ENCODE data around the gene RBKS.
"Not testable (repeated sequence)": the region's sequence is repeated elsewhere in the genome, so short reads cannot be mapped to it uniquely, and the experiment has no call there.

RBKS gene

GRCh38 chr2:27869763-27870162 lies 20.4 kb downstream of the RBKS start:
- DNase-seq, result no peak
- Histone ChIP-seq H3K79me2 (ENCODE audit: control insufficient read depth, insufficient read depth, low read length, poor library complexity) (no peaks in the 10 kb centered on the region), H4K12ac (ENCODE audit: low read depth, low read length) (no peak overlapping the region), H2BK12ac (ENCODE audit: low read length) (no peak overlapping the region), H3K18ac (ENCODE audit: low read length) (no peak overlapping the region), H2AFZ (ENCODE audit: insufficient read depth, low read length, poor library complexity) (no peak overlapping the region), H3K9me3 (ENCODE audit: insufficient read depth, low read depth, low read length) (no peaks in the 10 kb centered on the region), H4K8ac (ENCODE audit: low read depth, low read length) (no peak overlapping the region), H3K4me3 (ENCODE audit: low read depth, low read length) (no peak overlapping the region), H2BK5ac (ENCODE audit: low read depth, low read length, poor library complexity) (no peak overlapping the region), H3K9ac (ENCODE audit: low read length) (no peak overlapping the region), H2BK120ac (ENCODE audit: insufficient read depth, low read length, poor library complexity) (no peak overlapping the region), H3K23ac (ENCODE audit: low read length) (no peak overlapping the region), H3K4me2 (ENCODE audit: low read length) (no peak overlapping the region), H4K91ac (ENCODE audit: low read depth, low read length) (no peak overlapping the region), H2AK5ac (ENCODE audit: low read length) (no peak overlapping the region), H3K36me3 (ENCODE audit: control insufficient read depth in 1 of 2, insufficient read depth in 2 of 2, low read length in 2 of 2) (no peaks in the 10 kb centered on the region), H3K27ac (ENCODE audit: low read depth, low read length) (no peak overlapping the region), H3K14ac (ENCODE audit: low read length) (no peak overlapping the region), H3K79me1 (ENCODE audit: low read length) (no peaks in the 10 kb centered on the region), H3K27me3 (ENCODE audit: insufficient read depth, low read length) (no peaks in the 10 kb centered on the region), H3K4ac (ENCODE audit: low read depth, low read length) (no peak overlapping the region), H3K4me1 (ENCODE audit: control insufficient read depth in 1 of 2, insufficient read depth in 2 of 2, low read length in 2 of 2) (no peaks in the 10 kb centered on the region)
- WGBS (ENCODE audit: extremely low coverage, insufficient coverage, insufficient read length), result no CpG with 5 or more reads among the region's 6 CpGs

- Histone ChIP-seq H3K9ac (ENCODE audit: low read length) (no peak overlapping the region), H3K18ac (ENCODE audit: low read length) (no peak overlapping the region), H2BK12ac (ENCODE audit: low read length) (no peak overlapping the region), H3K4ac (ENCODE audit: low read depth, low read length) (no peak overlapping the region), H4K12ac (ENCODE audit: low read depth, low read length) (no peak overlapping the region), H3K27me3 (ENCODE audit: insufficient read depth, low read length) (no peaks in the 10 kb centered on the region), H2AK5ac (ENCODE audit: low read length) (no peak overlapping the region), H3K79me1 (ENCODE audit: low read length) (no peaks in the 10 kb centered on the region), H3K27ac (ENCODE audit: low read depth, low read length) (no peak overlapping the region), H3K4me3 (ENCODE audit: low read depth, low read length) (no peak overlapping the region), H4K91ac (ENCODE audit: low read depth, low read length) (no peak overlapping the region), H3K9me3 (ENCODE audit: insufficient read depth, low read depth, low read length) (no peaks in the 10 kb centered on the region), H3K4me2 (ENCODE audit: low read length) (no peak overlapping the region), H3K4me1 (ENCODE audit: control insufficient read depth in 1 of 2, insufficient read depth in 2 of 2, low read length in 2 of 2) (no peaks in the 10 kb centered on the region), H2AFZ (ENCODE audit: insufficient read depth, low read length, poor library complexity) (no peak overlapping the region), H3K79me2 (ENCODE audit: control insufficient read depth, insufficient read depth, low read length, poor library complexity) (no peaks in the 10 kb centered on the region), H3K14ac (ENCODE audit: low read length) (no peak overlapping the region), H4K8ac (ENCODE audit: low read depth, low read length) (no peak overlapping the region), H3K36me3 (ENCODE audit: control insufficient read depth in 1 of 2, insufficient read depth in 2 of 2, low read length in 2 of 2) (no peaks in the 10 kb centered on the region), H3K23ac (ENCODE audit: low read length) (no peak overlapping the region), H2BK120ac (ENCODE audit: insufficient read depth, low read length, poor library complexity) (no peak overlapping the region), H2BK5ac (ENCODE audit: low read depth, low read length, poor library complexity) (no peak overlapping the region)
- no CpG with 5 or more reads among the region's 1 CpG for WGBS (ENCODE audit: extremely low coverage, insufficient coverage, insufficient read length)
- no peak for DNase-seq
Measured at GRCh38 chr2:27866237-27866636, 23.9 kb downstream of the RBKS start.

- H3K79me1 ChIP-seq (ENCODE audit: low read length); H3K4me1 ChIP-seq (ENCODE audit: control insufficient read depth in 1 of 2, insufficient read depth in 2 of 2, low read length in 2 of 2); H3K27ac ChIP-seq (ENCODE audit: low read depth, low read length); H2AFZ ChIP-seq (ENCODE audit: insufficient read depth, low read length, poor library complexity); H4K91ac ChIP-seq (ENCODE audit: low read depth, low read length); H2BK12ac ChIP-seq (ENCODE audit: low read length); H3K4me2 ChIP-seq (ENCODE audit: low read length); H4K12ac ChIP-seq (ENCODE audit: low read depth, low read length); DNase-seq; H3K27me3 ChIP-seq (ENCODE audit: insufficient read depth, low read length); H3K9me3 ChIP-seq (ENCODE audit: insufficient read depth, low read depth, low read length); H3K23ac ChIP-seq (ENCODE audit: low read length); H3K79me2 ChIP-seq (ENCODE audit: control insufficient read depth, insufficient read depth, low read length, poor library complexity); H3K9ac ChIP-seq (ENCODE audit: low read length); H2BK120ac ChIP-seq (ENCODE audit: insufficient read depth, low read length, poor library complexity); H2BK5ac ChIP-seq (ENCODE audit: low read depth, low read length, poor library complexity); H3K4ac ChIP-seq (ENCODE audit: low read depth, low read length); H3K36me3 ChIP-seq (ENCODE audit: control insufficient read depth in 1 of 2, insufficient read depth in 2 of 2, low read length in 2 of 2); H3K18ac ChIP-seq (ENCODE audit: low read length); H4K8ac ChIP-seq (ENCODE audit: low read depth, low read length); H3K14ac ChIP-seq (ENCODE audit: low read length); H2AK5ac ChIP-seq (ENCODE audit: low read length); H3K4me3 ChIP-seq (ENCODE audit: low read depth, low read length): not testable (repeated sequence)
- no CpG with 5 or more reads among the region's 5 CpGs for WGBS (ENCODE audit: extremely low coverage, insufficient coverage, insufficient read length)
Measured at GRCh38 chr2:27863955-27864354, 26.2 kb downstream of the RBKS start.

- Histone ChIP-seq H3K18ac (ENCODE audit: low read length) (no peak overlapping the region), H3K14ac (ENCODE audit: low read length) (no peak overlapping the region), H3K79me2 (ENCODE audit: control insufficient read depth, insufficient read depth, low read length, poor library complexity) (no peaks in the 10 kb centered on the region), H2BK12ac (ENCODE audit: low read length) (no peak overlapping the region), H3K79me1 (ENCODE audit: low read length) (no peaks in the 10 kb centered on the region), H2AFZ (ENCODE audit: insufficient read depth, low read length, poor library complexity) (no peak overlapping the region), H3K9me3 (ENCODE audit: insufficient read depth, low read depth, low read length) (no peaks in the 10 kb centered on the region), H3K27me3 (ENCODE audit: insufficient read depth, low read length) (no peaks in the 10 kb centered on the region), H2BK5ac (ENCODE audit: low read depth, low read length, poor library complexity) (no peak overlapping the region), H3K4me2 (ENCODE audit: low read length) (no peak overlapping the region), H3K4ac (ENCODE audit: low read depth, low read length) (no peak overlapping the region), H3K4me1 (ENCODE audit: control insufficient read depth in 1 of 2, insufficient read depth in 2 of 2, low read length in 2 of 2) (no peaks in the 10 kb centered on the region), H4K91ac (ENCODE audit: low read depth, low read length) (no peak overlapping the region), H3K27ac (ENCODE audit: low read depth, low read length) (no peak overlapping the region), H4K8ac (ENCODE audit: low read depth, low read length) (no peak overlapping the region), H3K9ac (ENCODE audit: low read length) (no peak overlapping the region), H3K4me3 (ENCODE audit: low read depth, low read length) (no peak overlapping the region), H3K23ac (ENCODE audit: low read length) (no peak overlapping the region), H3K36me3 (ENCODE audit: control insufficient read depth in 1 of 2, insufficient read depth in 2 of 2, low read length in 2 of 2) (no peaks in the 10 kb centered on the region), H4K12ac (ENCODE audit: low read depth, low read length) (no peak overlapping the region), H2BK120ac (ENCODE audit: insufficient read depth, low read length, poor library complexity) (no peak overlapping the region), H2AK5ac (ENCODE audit: low read length) (no peak overlapping the region)
- WGBS (ENCODE audit: extremely low coverage, insufficient coverage, insufficient read length), result no CpG with 5 or more reads among the region's 1 CpG
- no peak for DNase-seq
Measured at GRCh38 chr2:27863146-27863545, 27.0 kb downstream of the RBKS start.

Measured in trophoblast cell (in vitro differentiated cells and primary cell).